DOHH2 (cell line): Measurements from ENCODE around the gene TMEM9.

Experiments
- H3F3A ChIP-seq: fragments of 200-600 bp; sonication (generic), shearing (Covaris generic); 2 replicates; pipeline ENCODE4 v1.6.0; 2016; ENCODE audit warnings: antibody characterized with exemption, mild to moderate bottlenecking; ENCODE audit not compliant: control insufficient read depth, insufficient read depth
- H3K27ac ChIP-seq: fragments of 200-600 bp; sonication (generic); 2 replicates; pipeline ENCODE4 v1.5.1; 2014; ENCODE audit warnings: low read depth, mild to moderate bottlenecking, low read length, moderate library complexity
- H3K27me3 ChIP-seq: fragments of 200-600 bp; sonication (generic); 2 replicates; pipeline ENCODE4 v1.6.1; 2014; ENCODE audit warnings: mild to moderate bottlenecking, low read length, mixed read lengths; ENCODE audit not compliant: control insufficient read depth
- H3K36me3 ChIP-seq: fragments of 200-600 bp; sonication (generic); 2 replicates; pipeline ENCODE4 v1.6.1; 2014; ENCODE audit warnings: mild to moderate bottlenecking, low read length, moderate library complexity, mixed read lengths; ENCODE audit not compliant: control insufficient read depth
- H3K4me1 ChIP-seq: fragments of 200-600 bp; sonication (generic); 2 replicates; pipeline ENCODE4 v1.6.1; 2014; ENCODE audit warnings: mild to moderate bottlenecking, low read length, mixed read lengths; ENCODE audit not compliant: control insufficient read depth
- H3K4me2 ChIP-seq: fragments of 200-600 bp; sonication (generic); 2 replicates; pipeline ENCODE4 v1.6.0; 2014; ENCODE audit warnings: mild to moderate bottlenecking, low read length, moderate library complexity
- H3K4me3 ChIP-seq: fragments of 200-600 bp; sonication (generic); 2 replicates; pipeline ENCODE4 v1.5.1; 2014; ENCODE audit warnings: mild to moderate bottlenecking, low read length, mixed read lengths
- H3K79me2 ChIP-seq: fragments of 200-600 bp; sonication (generic); 2 replicates; pipeline ENCODE4 v1.6.1; 2014; ENCODE audit warnings: mild to moderate bottlenecking, low read length, mixed read lengths; ENCODE audit not compliant: control insufficient read depth
- H3K9me2 ChIP-seq: fragments of 200-600 bp; sonication (generic); replicated peaks from 2 replicates; pipeline ENCODE4 v1.6.1; 2014; ENCODE audit warnings: mild to moderate bottlenecking, low read length, mixed read lengths; ENCODE audit not compliant: control insufficient read depth
- H3K9me3 ChIP-seq: fragments of 200-600 bp; sonication (generic); 2 replicates; pipeline ENCODE4 v1.6.1; 2014; ENCODE audit warnings: antibody characterized with exemption, low read length, mixed read lengths; ENCODE audit not compliant: control insufficient read depth, insufficient read depth
- H4K20me1 ChIP-seq: fragments of 200-600 bp; sonication (generic); 2 replicates; pipeline ENCODE4 v1.6.0; 2014; ENCODE audit warnings: low read depth, mild to moderate bottlenecking, antibody characterized with exemption, low read length, moderate library complexity; ENCODE audit not compliant: control insufficient read depth, insufficient read depth
- EZH2phosphoT487 ChIP-seq: fragments of 200-600 bp; sonication (generic); IDR thresholded peaks from 2 replicates; pipeline ENCODE4 v1.6.1; 2017; ENCODE audit warnings: borderline replicate concordance, mild to moderate bottlenecking, antibody characterized with exemption, low read length, moderate library complexity, mixed read lengths
- TF ChIP-seq, protein P1 (sequence below): fragments of 200-600 bp; sonication (generic); IDR thresholded peaks from one replicate; pipeline ENCODE4 v1.5.1; 2014; ENCODE audit warnings: antibody characterized with exemption, mild to moderate bottlenecking, low read depth, low read length; ENCODE audit not compliant: poor library complexity, severe bottlenecking

The TMEM9 gene

DNA sequence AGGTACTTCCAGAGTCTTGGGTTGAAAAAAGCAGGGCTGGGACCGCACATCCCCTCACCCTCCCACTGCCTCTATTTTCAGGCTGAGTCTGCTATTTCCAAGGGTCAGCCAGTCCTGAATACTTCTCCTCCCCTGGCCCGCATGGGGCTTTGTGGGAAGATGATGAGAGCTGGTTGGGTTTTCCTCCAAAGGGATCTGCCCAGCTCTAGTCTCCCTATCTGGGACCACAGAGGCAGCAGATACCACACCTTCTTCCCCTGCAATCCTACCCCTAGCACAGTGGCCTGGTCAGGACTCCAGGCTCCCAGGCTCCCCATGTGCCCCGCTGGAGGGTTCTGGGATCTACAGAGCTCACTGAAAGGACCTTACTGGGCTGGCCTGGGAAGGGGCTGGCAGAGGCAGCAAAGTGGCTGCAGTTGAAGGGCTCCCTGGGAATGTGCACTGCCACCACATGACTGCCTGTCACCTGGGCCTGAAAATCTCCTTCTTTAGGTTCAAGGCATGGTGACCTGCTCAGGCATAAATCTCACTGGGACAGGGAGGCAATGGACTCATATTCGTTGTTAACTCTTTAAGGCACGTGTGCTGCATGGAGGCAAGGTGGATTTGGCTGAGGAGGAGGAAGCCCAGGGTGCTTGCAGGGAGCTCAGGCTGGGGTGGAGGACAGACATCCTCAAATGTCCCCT is 55.1 kb downstream of the TMEM9 start:
- H3K9me2 ChIP-seq: no peaks in the 10 kb centered on the region
- no peak overlapping the region for H3K4me2 ChIP-seq
- H4K20me1 ChIP-seq: no peaks in the 10 kb centered on the region
- no peaks in the 10 kb centered on the region for H3K4me1 ChIP-seq
- no peak overlapping the region for H3K27ac ChIP-seq
- no peak overlapping the region for H3K4me3 ChIP-seq
- H3K36me3 ChIP-seq: no peaks in the 10 kb centered on the region
- H3K9me3 ChIP-seq: no peaks in the 10 kb centered on the region
- no peaks in the 10 kb centered on the region for H3K79me2 ChIP-seq
- no peaks in the 10 kb centered on the region for H3F3A ChIP-seq
- 0 out of 2 replicates have a peak, but pooled peaks cover 11% of the 10 kb centered on the region for H3K27me3 ChIP-seq
- no peak for TF ChIP-seq EZH2phosphoT487
- TF ChIP-seq, protein P1, sequence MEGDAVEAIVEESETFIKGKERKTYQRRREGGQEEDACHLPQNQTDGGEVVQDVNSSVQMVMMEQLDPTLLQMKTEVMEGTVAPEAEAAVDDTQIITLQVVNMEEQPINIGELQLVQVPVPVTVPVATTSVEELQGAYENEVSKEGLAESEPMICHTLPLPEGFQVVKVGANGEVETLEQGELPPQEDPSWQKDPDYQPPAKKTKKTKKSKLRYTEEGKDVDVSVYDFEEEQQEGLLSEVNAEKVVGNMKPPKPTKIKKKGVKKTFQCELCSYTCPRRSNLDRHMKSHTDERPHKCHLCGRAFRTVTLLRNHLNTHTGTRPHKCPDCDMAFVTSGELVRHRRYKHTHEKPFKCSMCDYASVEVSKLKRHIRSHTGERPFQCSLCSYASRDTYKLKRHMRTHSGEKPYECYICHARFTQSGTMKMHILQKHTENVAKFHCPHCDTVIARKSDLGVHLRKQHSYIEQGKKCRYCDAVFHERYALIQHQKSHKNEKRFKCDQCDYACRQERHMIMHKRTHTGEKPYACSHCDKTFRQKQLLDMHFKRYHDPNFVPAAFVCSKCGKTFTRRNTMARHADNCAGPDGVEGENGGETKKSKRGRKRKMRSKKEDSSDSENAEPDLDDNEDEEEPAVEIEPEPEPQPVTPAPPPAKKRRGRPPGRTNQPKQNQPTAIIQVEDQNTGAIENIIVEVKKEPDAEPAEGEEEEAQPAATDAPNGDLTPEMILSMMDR: no peak

DNA sequence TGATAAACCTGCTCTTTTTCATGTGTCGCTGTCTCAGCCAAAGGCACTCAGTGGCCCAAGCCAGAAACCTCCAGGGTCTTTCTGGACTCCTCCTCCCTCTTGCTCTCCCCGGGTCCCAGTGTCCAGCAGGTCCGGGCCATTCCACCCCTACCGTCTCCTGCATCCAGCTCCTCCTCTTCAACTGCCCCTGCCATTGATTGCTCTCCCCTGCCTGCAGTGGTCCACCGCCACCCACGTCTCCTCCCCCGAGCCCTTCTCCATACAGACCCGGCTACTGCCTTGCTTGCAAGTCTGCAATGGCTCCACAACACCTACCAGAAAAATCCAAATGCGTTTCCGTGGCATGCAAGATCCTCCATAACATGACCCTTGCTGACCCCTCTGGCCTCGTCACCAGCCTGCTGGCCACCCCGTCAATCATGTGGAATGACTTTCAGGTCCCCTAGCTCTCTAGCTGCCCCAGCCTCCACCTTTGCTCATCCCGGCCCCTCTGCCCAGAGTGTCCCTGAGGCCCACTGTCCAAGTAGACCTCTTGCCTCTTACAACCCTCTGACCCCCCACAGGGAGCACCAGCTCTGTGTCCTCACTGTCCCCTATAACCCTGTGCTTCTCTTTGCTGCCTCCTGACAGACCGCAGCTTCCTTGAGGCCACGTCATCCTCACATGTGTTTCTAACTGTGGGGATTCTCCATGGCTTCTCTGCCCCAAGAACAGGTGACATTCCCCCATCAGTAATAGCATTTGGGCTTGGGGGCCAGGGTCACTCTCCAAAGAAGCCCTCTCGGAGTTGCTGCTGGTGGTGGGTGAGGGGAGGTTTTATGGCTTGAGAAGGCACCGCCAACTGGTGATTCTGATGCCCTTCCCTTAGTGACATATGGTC is 57.1 kb downstream of the TMEM9 start:
- Histone ChIP-seq H3K4me2 (no peak overlapping the region), H3K36me3 (no peaks in the 10 kb centered on the region), H3K27ac (no peak overlapping the region), H3K27me3 (peaks cover 18% of the 10 kb centered on the region; the same call in 1 of the 2 replicates), H3K4me1 (no peaks in the 10 kb centered on the region), H4K20me1 (no peaks in the 10 kb centered on the region), H3K9me2 (no peaks in the 10 kb centered on the region), H3K4me3 (no peak overlapping the region), H3K79me2 (no peaks in the 10 kb centered on the region), H3K9me3 (no peaks in the 10 kb centered on the region), H3F3A (no peaks in the 10 kb centered on the region)
- no peak for TF ChIP-seq EZH2phosphoT487

DNA sequence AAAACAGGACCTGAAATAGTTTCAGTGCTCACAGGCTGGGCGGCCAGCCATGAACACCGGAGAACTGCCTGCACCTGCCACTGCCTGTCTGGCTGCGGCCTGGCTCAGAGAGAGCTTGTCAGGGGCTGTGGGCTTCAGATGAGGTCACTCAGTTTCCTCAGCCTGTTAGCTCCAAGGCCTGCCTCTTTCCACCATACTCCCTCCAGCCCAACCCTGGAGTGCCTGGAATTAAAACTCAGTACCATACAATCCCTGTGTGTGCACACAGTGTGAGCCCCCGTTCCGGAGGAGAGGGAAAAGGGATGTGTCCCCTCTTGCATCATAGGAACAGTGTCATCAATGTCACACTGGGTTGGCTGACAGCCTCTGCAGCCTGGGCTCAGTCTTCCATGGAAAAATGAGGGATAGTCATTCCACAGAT is 58.2 kb downstream of the TMEM9 start:
- Histone ChIP-seq H3K27me3 (peaks cover 15% of the 10 kb centered on the region; the same call in 1 of the 2 replicates), H3K4me3 (no peak overlapping the region), H3K36me3 (no peaks in the 10 kb centered on the region), H3K9me3 (no peaks in the 10 kb centered on the region), H3K4me1 (no peaks in the 10 kb centered on the region), H4K20me1 (no peaks in the 10 kb centered on the region), H3K27ac (no peak overlapping the region), H3F3A (no peaks in the 10 kb centered on the region), H3K9me2 (no peaks in the 10 kb centered on the region), H3K79me2 (no peaks in the 10 kb centered on the region), H3K4me2 (no peak overlapping the region)
- TF ChIP-seq EZH2phosphoT487: no peak
- TF ChIP-seq, protein P1: no peak
